AG09309 (cell line): ENCODE results near the gene SUPT3H.

Experiments
- DNase-seq: peaks from one replicate; pipeline ENCODE4 v3.0.0-alpha.2; 2010; ENCODE audit warnings: low read depth
- H3K4me3 ChIP-seq: 2 replicates; pipeline ENCODE4 v1.5.1; 2011; ENCODE audit warnings: mild to moderate bottlenecking, low read depth, low read length, moderate library complexity; ENCODE audit not compliant: control insufficient read depth
- TF ChIP-seq, protein P1 (sequence below): IDR thresholded peaks from 2 replicates; pipeline ENCODE4 v1.5.1; 2011; ENCODE audit warnings: mild to moderate bottlenecking, low read depth, low read length, inconsistent platforms; ENCODE audit not compliant: insufficient read depth, control insufficient read depth; ENCODE audit errors: missing control alignments

The SUPT3H gene

DNA sequence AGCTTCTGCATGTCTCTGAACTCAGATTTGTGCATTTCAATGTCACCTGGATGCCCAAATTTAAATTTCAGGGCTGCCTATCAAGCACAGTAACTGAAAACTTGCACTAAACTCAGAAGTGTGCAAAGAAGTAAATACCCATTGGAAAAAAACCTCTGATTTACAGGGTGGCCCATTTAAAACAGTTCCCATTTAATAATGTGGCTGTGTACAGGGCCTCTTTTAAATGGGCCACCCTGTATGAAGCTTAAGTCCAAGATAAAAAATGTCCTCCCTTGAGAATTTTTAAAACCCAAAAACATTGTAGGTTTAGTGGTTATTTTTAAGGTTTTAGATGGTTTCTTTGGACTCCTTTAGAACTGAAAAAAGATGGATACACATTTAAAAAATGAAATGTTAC lies 251.7 kb downstream of the SUPT3H start:
- no peak overlapping the region for H3K4me3 ChIP-seq
- TF ChIP-seq, protein P1, sequence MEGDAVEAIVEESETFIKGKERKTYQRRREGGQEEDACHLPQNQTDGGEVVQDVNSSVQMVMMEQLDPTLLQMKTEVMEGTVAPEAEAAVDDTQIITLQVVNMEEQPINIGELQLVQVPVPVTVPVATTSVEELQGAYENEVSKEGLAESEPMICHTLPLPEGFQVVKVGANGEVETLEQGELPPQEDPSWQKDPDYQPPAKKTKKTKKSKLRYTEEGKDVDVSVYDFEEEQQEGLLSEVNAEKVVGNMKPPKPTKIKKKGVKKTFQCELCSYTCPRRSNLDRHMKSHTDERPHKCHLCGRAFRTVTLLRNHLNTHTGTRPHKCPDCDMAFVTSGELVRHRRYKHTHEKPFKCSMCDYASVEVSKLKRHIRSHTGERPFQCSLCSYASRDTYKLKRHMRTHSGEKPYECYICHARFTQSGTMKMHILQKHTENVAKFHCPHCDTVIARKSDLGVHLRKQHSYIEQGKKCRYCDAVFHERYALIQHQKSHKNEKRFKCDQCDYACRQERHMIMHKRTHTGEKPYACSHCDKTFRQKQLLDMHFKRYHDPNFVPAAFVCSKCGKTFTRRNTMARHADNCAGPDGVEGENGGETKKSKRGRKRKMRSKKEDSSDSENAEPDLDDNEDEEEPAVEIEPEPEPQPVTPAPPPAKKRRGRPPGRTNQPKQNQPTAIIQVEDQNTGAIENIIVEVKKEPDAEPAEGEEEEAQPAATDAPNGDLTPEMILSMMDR, result no peak
- DNase-seq, result no peak

DNA sequence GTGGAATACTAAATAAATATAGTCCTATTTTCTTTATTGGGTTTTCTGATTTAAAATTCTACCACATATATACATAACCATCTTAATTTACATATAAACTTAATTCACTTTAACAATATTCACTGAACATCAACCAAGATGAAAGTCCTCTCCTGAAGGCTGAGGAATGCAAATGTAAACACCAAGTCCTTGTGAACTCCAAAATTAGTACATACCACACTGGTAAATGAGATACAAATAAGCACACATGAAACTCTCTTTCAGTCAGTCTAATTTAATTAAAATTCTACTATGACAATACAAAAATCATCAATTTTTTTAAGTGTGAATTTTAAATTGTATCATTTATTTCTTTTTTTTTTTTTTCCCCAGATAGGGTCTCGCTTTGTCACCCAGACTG lies 254.7 kb downstream of the SUPT3H start:
- no peak overlapping the region for H3K4me3 ChIP-seq
- TF ChIP-seq, protein P1, result no peak
- no peak for DNase-seq

DNA sequence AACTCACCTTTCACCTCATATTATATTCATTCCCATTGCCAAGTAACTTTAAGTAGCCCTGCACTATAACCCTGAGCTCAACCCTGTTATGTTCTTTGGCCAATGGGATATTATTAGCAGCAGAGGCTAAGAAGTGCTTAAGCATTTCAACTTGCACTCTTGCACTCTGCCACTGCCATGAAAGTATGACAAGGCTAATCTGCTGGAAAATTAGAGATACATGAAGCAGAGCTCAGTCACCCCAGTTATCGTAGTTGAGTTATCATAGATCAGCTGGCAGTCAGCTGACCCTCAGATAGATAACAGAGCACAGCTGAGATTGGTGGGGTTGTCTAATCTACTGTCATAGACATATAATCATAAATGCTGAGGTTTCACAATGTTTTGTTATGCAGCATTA lies 259.0 kb downstream of the SUPT3H start:
- DNase-seq, result no peak
- no peak overlapping the region for H3K4me3 ChIP-seq
- TF ChIP-seq, protein P1, result no peak

DNA sequence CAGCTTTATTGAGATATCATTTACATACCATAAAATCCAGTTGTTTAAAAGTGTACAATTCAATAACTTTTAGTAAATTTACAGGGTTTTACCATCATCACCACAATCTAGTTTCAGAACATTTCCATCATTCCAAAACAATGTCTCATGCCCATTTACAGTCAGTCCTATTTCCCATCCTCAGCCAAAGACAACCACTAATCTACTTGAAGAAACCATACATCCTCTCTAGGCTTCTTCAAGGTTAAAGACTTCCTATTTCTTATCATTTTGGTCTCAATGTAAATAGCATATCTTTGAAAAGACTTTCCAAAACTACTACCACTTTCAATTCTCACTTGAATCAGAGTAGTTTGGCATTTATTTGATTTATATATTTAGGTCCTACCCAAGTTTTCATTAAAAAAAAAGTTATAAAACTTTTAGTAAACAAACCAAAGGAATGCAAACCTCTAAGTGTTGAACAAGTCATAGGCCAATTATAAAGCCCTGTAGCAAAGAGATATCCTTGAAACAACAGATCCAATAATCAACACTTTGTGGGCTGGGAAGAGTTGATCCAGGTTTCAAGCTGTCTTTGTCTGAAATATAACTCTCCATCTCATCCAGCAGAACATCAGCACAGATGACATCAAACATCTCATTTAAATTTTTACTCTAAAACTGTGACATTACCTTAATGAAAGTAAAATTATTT lies 260.9 kb downstream of the SUPT3H start:
- TF ChIP-seq, protein P1, result no peak
- peak; percentile 62 for DNase-seq
- no peak overlapping the region for H3K4me3 ChIP-seq

DNA sequence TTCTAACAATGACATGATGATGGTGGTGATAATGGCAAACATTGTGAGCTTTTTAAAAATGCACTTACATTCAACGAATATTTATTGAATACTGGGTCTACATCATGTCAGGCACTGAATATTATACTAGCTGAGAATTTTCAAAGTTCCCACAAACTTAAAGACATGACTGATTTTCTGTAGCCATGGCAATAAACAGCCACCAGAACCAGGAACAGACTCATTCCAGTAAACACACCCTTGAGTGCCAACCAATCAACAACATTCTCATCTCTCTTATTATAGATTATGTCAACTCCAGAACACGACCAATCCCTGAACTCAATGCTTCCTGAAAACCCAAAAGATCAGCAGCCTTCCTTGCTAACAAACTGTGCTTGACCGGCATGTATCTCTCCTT lies 262.0 kb downstream of the SUPT3H start:
- no peak overlapping the region for H3K4me3 ChIP-seq
- no peak for DNase-seq
- TF ChIP-seq, protein P1, result no peak

DNA sequence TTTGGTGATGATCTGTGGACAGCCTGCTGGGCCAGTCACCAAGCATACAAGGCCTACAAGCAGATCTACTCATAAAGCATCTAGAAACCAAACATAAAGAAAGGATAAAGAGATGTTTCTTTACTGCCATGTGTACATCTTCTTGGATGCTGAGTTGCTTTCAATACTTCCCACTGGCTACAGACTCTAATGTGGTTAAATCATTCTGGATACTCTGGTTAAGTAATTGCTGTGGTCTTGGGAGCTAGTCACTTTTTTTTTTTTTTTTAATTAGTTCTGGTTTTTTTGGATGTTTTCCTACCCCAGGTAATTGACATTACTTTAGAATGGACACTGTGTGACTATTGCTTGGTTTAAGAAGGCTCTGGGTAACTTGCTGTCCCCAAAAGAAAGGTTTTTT lies 265.0 kb downstream of the SUPT3H start:
- H3K4me3 ChIP-seq, result no peak overlapping the region
- DNase-seq, result no peak
- TF ChIP-seq, protein P1, result no peak
